GM10266 (cell line): ENCODE data around the gene DNASE1L1.
A peak's percentile ranks its signal among the peaks of the same experiment; 100 is the strongest.

Experiments
- DNase-seq: peaks from one replicate; pipeline ENCODE4 v3.0.0; 2012; ENCODE audit errors: extremely low spot score
- CTCF ChIP-seq: IDR thresholded peaks from 2 replicates; pipeline ENCODE4 v1.5.1; 2012; ENCODE audit warnings: mild to moderate bottlenecking, low read depth; ENCODE audit not compliant: control insufficient read depth, insufficient read depth; ENCODE audit errors: missing control alignments

DNASE1L1 gene

GRCh38 chrX:154409222-154409871 lies at the start of gene DNASE1L1:
TSS of gene DNASE1L1 (minus strand) at chrX:154409254. CDS start at chrX:154405568, 3,686 bp downstream.
- peak; percentile 75 for DNase-seq
- TF ChIP-seq CTCF = no peak

- DNase-seq = peak; percentile 84
Observed at GRCh38 chrX:154458116-154458953, 49.3 kb upstream of the DNASE1L1 start, which contains the start of gene PLXNA3. TSS of gene PLXNA3 (plus strand) at chrX:154458281. CDS start at chrX:154460184, 1,903 bp downstream.

GRCh38 chrX:154457491-154458115 lies 48.5 kb upstream of the DNASE1L1 start:
- no peak for TF ChIP-seq CTCF
- DNase-seq = peak; percentile 87

More at GRCh38 chrX:154458116-154458953, 49.3 kb upstream of the DNASE1L1 start, which contains the start of gene PLXNA3:
- TF ChIP-seq CTCF = no peak

GRCh38 chrX:154452823-154453222 lies 43.8 kb upstream of the DNASE1L1 start:
- TF ChIP-seq CTCF = no peak
- DNase-seq = no peak

GRCh38 chrX:154450312-154450711 lies 41.3 kb upstream of the DNASE1L1 start:
- no peak for DNase-seq
- TF ChIP-seq CTCF = no peak

- no peak for DNase-seq
- TF ChIP-seq CTCF = no peak
Observed at GRCh38 chrX:154449618-154450017, 40.6 kb upstream of the DNASE1L1 start.
